Measurements from ENCODE around the gene DBH.

Gene DBH

DNA sequence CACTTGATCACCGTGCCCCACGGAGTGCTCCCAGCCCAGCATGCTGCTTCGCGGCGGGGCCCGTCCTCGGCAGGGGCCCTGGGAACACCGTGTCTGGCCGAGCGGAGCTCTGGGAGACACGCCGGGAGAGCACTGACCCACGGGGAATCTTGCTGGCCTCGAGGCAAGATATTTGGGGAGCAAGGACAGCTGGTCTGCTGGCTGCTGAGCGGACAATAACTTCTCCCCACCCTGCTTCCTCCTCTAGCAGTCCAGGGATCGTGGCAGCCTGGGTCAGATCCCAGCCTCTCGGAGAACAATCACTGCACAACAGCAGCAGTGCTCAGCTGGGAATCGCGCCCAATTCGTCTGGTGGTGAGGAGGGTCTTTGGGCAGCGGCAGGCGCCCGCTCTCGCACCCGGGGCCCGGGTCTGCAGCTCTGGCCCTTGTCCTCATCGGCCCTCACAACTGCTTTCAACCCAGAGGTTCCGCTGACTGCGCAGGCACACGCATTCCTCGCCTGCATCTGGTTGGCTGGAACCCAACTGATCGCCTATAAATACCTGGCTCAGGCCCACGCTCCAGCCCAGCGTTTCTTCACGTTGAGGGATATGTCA is 43.4 kb downstream of the DBH start:
- no peak overlapping the region for H3K4me3 ChIP-seq (ENCODE audit: low read depth, low read length)
- TF ChIP-seq CTCF (IDR thresholded peaks at IDR 0.05; ENCODE audit: borderline replicate concordance, insufficient read depth, low read depth, low read length) = no peak

DNA sequence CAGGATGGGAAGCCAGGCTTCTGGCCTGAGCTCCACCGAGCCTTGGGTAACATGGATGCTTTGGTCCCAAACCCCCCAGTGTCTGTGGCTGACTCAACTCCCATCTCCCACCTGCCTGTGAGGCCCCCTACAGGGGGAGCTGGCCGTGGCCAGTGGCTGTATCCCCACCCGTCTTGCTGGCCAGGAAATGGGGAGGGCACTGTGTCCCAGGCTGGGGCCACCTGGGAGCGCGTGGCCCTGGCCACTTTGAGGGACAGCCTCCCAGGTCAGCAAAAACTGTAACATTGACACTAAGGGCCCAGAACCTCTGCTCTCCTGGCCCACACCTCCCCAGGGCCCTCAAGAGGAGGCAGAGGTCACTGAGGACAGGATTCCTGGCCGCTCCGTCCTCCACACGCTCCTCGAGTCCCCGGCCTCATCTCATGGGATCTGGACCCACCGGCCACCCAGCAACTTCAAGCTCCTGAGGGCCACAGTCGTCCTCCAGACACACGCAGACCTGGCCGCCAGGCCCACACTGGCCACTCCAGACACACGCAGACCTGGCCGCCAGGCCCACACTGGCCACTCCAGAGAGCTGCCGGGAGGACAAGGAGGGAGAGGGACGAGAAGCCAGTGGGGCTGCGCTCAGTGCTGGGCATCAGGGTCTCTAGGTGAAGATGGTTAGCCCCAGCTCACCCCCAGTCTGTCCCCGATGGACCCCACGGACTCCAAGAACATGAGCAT is 44.2 kb downstream of the DBH start:
- H3K4me3 ChIP-seq (ENCODE audit: low read depth, low read length) = no peak overlapping the region
- TF ChIP-seq CTCF (IDR thresholded peaks at IDR 0.05; ENCODE audit: borderline replicate concordance, insufficient read depth, low read depth, low read length) = no peak

GRCh38 chr9:133680976-133681657 is 45.0 kb downstream of the DBH start:
- no peak overlapping the region for H3K4me3 ChIP-seq (ENCODE audit: low read depth, low read length)
- no peak for TF ChIP-seq CTCF (IDR thresholded peaks at IDR 0.05; ENCODE audit: borderline replicate concordance, insufficient read depth, low read depth, low read length)

GRCh38 chr9:133681658-133682306 is 45.6 kb downstream of the DBH start:
- H3K4me3 ChIP-seq (ENCODE audit: low read depth, low read length) = no peak overlapping the region
- TF ChIP-seq CTCF (IDR thresholded peaks at IDR 0.05; ENCODE audit: borderline replicate concordance, insufficient read depth, low read depth, low read length) = no peak

DNA sequence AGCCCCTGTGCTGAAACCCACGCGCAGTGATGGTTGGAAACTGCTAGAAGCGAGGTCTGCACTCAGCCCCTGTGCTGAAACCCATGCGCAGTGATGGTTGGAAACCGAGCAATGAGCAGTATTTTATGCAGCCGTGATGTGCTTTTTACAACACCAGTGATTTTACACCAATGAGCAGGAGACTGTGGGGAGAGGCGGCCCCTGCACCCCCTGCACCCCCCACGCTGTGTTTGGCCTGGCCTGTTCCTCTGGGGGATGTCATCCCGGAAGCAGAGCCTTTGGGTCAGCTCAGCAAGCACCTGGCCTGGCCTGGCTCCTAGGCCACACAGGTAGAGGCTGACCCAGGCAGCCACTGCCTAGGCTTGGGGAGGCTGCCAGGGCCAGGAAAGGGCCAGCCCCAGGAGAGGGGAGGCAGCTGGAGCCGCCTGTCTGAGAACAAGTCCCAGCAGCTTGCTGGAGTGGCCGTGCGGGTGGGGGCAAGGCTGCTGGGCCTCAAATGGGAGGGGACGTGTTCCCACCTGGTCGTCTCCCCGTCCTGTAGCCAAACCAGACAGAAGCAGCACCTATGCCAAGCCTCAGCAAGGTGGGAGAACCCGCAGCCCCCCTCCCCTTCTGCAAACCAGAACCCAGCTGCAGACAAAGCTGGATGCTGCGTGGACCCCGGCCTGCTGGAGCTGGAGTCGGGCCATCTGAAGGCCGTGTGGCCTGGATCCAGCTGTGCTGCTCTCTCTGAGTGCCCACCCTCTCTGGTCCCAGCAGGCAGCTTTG is 46.8 kb downstream of the DBH start:
- no peak overlapping the region for H3K4me3 ChIP-seq (ENCODE audit: low read depth, low read length)
- no peak for TF ChIP-seq CTCF (IDR thresholded peaks at IDR 0.05; ENCODE audit: borderline replicate concordance, insufficient read depth, low read depth, low read length)

GRCh38 chr9:133683586-133684120 is 47.5 kb downstream of the DBH start:
- H3K4me3 ChIP-seq (ENCODE audit: low read depth, low read length) = no peak overlapping the region
- TF ChIP-seq CTCF (IDR thresholded peaks at IDR 0.05; ENCODE audit: borderline replicate concordance, insufficient read depth, low read depth, low read length) = no peak
